ENCODE measurements around the gene ZNF280A. TPM values are rescaled to one million over a fixed set of nuclear protein-coding genes. Genes with fewer than 3 reads are reported as not detected.

The ZNF280A gene
- total RNA-seq, 1 experiment from 2014 or later = 2.7 TPM

DNA sequence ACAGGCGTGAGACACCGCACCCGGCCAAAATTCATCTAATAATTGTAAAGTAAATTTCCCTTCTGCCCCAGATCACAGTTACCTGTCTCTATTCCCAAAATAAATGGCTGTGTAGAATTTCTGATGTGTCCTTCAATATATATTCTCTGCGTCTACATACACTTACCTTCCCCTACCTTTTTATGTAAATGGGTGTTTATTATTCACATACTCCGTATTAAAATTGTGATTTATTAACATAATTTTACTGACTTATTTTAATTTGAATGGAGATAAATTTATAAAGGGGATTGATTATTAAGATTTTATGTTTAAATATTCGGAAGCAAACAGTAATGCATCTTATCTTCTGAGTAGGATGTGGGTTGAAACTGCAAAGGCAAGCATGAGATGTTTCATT, 16.4 kb upstream of the ZNF280A start:
- CTCF ChIA-PET = no interaction called here
- no peak overlapping the region for H3K4me3 ChIP-seq (ENCODE audit: low read depth, low read length)
- H3K9me3 Mint-ChIP-seq (ENCODE audit: unreplicated experiment) = no peaks in the 10 kb centered on the region
- H3K27ac Mint-ChIP-seq (ENCODE audit: unreplicated experiment) = no peak overlapping the region
- TF ChIP-seq, protein P1, sequence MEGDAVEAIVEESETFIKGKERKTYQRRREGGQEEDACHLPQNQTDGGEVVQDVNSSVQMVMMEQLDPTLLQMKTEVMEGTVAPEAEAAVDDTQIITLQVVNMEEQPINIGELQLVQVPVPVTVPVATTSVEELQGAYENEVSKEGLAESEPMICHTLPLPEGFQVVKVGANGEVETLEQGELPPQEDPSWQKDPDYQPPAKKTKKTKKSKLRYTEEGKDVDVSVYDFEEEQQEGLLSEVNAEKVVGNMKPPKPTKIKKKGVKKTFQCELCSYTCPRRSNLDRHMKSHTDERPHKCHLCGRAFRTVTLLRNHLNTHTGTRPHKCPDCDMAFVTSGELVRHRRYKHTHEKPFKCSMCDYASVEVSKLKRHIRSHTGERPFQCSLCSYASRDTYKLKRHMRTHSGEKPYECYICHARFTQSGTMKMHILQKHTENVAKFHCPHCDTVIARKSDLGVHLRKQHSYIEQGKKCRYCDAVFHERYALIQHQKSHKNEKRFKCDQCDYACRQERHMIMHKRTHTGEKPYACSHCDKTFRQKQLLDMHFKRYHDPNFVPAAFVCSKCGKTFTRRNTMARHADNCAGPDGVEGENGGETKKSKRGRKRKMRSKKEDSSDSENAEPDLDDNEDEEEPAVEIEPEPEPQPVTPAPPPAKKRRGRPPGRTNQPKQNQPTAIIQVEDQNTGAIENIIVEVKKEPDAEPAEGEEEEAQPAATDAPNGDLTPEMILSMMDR (IDR thresholded peaks at IDR 0.05; ENCODE audit: insufficient read depth in 1 of 2, low read depth in 1 of 2, low read length in 1 of 2, severe bottlenecking in 1 of 2, unreplicated experiment in 1 of 2) = no peak
- H3K4me1 ChIP-seq = no peaks in the 10 kb centered on the region
- no peaks in the 10 kb centered on the region for H3K9me3 ChIP-seq
- BruUV-seq (replicated peaks) = no TSS peak
- intact Hi-C loops (cut with micrococcal nuclease; ENCODE audit: unreplicated experiment) = no loop called here
- H3K27me3 ChIP-seq (replicated peaks; ENCODE audit: control insufficient read depth, insufficient read depth, low read length) = no peaks in the 10 kb centered on the region
- H3K36me3 Mint-ChIP-seq (ENCODE audit: insufficient read depth, unreplicated experiment) = no peaks in the 10 kb centered on the region
- no peaks in the 10 kb centered on the region for H3K36me3 ChIP-seq (ENCODE audit: control insufficient read depth, insufficient read depth, low read length)
- H3K4me1 Mint-ChIP-seq (ENCODE audit: low read depth, unreplicated experiment) = no peaks in the 10 kb centered on the region
- no peak for DNase-seq
- H3K27me3 Mint-ChIP-seq (ENCODE audit: insufficient read depth, unreplicated experiment) = peaks cover 8% of the 10 kb centered on the region
- H3K4me3 Mint-ChIP-seq (ENCODE audit: unreplicated experiment) = no peak overlapping the region
- POLR2A ChIA-PET = no interaction called here

DNA sequence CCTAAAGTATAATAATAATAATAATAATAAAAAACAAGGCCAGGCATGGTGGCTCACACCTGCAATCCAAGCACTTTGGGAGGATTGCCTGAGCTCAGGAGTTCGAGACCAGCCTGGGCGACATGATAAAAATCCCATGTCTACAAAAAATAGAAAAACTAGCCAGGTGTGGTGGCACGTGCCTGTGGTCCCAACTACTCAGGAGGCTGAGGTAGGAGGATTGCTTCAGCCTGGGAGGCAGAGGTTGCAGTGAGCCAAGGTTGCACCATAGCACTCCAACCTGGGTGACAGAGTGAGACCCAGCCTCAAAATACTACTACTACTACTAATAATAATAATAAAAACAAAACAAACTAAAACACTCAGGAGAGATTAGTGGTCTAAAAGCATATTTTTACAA, 15.6 kb upstream of the ZNF280A start:
- DNase-seq = no peak
- Histone ChIP-seq H3K4me3 (ENCODE audit: low read depth, low read length) (no peak overlapping the region), H3K36me3 (ENCODE audit: control insufficient read depth, insufficient read depth, low read length) (no peaks in the 10 kb centered on the region), H3K27me3 (replicated peaks; ENCODE audit: control insufficient read depth, insufficient read depth, low read length) (no peaks in the 10 kb centered on the region), H3K4me1 (no peaks in the 10 kb centered on the region), H3K9me3 (no peaks in the 10 kb centered on the region)
- Mint-ChIP-seq H3K4me1 (ENCODE audit: low read depth, unreplicated experiment) (no peaks in the 10 kb centered on the region), H3K27ac (ENCODE audit: unreplicated experiment) (no peak overlapping the region), H3K4me3 (ENCODE audit: unreplicated experiment) (no peak overlapping the region), H3K36me3 (ENCODE audit: insufficient read depth, unreplicated experiment) (no peaks in the 10 kb centered on the region), H3K27me3 (ENCODE audit: insufficient read depth, unreplicated experiment) (peaks cover 8% of the 10 kb centered on the region), H3K9me3 (ENCODE audit: unreplicated experiment) (no peaks in the 10 kb centered on the region)
- TF ChIP-seq, protein P1 (IDR thresholded peaks at IDR 0.05; ENCODE audit: insufficient read depth in 1 of 2, low read depth in 1 of 2, low read length in 1 of 2, severe bottlenecking in 1 of 2, unreplicated experiment in 1 of 2) = no peak
- ChIA-PET POLR2A (no interaction called here), CTCF (interaction anchor here (0.6 kb wide), 2 partner anchors 8 to 418 kb away, joined by 3 to 6 read pairs; no protein-coding TSS in a partner anchor)
- no TSS peak for BruUV-seq (replicated peaks)
- intact Hi-C loops (cut with micrococcal nuclease; ENCODE audit: unreplicated experiment) = no loop called here

DNA sequence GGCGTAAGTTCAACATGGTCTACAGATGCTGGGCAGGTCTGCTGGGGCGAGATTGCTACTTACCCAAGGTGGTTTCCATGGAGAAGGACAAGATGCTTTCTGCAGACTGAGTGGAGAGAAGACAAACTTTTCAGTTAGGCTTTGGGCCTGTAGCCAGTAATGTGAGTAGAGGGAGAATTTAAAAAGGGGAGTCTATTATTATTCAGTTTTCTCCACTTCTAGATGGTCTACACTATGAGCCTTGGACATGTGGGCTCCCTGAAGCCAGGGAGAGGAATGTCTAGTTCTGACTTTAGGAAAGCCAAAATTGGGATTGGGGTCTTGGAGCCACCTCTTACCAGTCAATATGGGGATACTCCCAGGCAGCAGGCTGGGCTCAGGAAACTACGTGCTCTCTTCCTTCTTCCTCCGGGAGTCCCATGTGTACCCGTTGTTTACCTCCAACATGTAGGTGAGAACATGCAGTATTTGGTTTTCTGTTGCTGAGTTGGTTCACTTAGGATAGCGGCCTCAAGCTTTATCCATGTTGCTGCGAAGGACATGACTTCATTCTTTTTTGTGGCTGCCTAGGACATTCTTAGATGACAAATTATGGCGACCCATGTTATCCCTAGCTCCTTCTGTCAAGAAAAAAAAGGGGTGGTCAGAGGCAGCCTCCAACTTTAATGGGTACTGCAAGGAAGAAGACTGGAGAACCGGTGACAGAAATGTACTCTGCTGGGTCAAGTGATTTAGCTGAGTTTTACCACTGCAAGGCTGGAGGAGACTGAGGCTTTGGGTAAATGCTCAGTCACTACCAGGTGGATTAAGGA, 14.7 kb upstream of the ZNF280A start:
- CTCF ChIA-PET = interaction anchor here (0.6 kb wide), 2 partner anchors 9 to 419 kb away, joined by 3 to 6 read pairs; no protein-coding TSS in a partner anchor

More for the DNA sequence above, 14.7 kb upstream of the ZNF280A start:
- Histone ChIP-seq H3K36me3 (ENCODE audit: control insufficient read depth, insufficient read depth, low read length) (no peaks in the 10 kb centered on the region), H3K4me3 (ENCODE audit: low read depth, low read length) (no peak overlapping the region), H3K9me3 (no peaks in the 10 kb centered on the region), H3K4me1 (no peaks in the 10 kb centered on the region), H3K27me3 (replicated peaks; ENCODE audit: control insufficient read depth, insufficient read depth, low read length) (no peaks in the 10 kb centered on the region)
- H3K9me3 Mint-ChIP-seq (ENCODE audit: unreplicated experiment) = no peaks in the 10 kb centered on the region
- no peaks in the 10 kb centered on the region for H3K4me1 Mint-ChIP-seq (ENCODE audit: low read depth, unreplicated experiment)
- BruUV-seq (replicated peaks) = no TSS peak
- TF ChIP-seq, protein P1 (IDR thresholded peaks at IDR 0.05; ENCODE audit: insufficient read depth in 1 of 2, low read depth in 1 of 2, low read length in 1 of 2, severe bottlenecking in 1 of 2, unreplicated experiment in 1 of 2) = no peak
- intact Hi-C loops (cut with micrococcal nuclease; ENCODE audit: unreplicated experiment) = no loop called here
- no peak overlapping the region for H3K4me3 Mint-ChIP-seq (ENCODE audit: unreplicated experiment)
- POLR2A ChIA-PET = interaction anchor here (0.6 kb wide), 1 partner anchor 513 kb away, joined by 5 read pairs; no protein-coding TSS in a partner anchor
- no peak for DNase-seq
- no peaks in the 10 kb centered on the region for H3K36me3 Mint-ChIP-seq (ENCODE audit: insufficient read depth, unreplicated experiment)
- H3K27me3 Mint-ChIP-seq (ENCODE audit: insufficient read depth, unreplicated experiment) = peaks cover 8% of the 10 kb centered on the region
- H3K27ac Mint-ChIP-seq (ENCODE audit: unreplicated experiment) = no peak overlapping the region
